K562 (cell line): Measurements from ENCODE around the gene MYO1D. TPM values are rescaled to one million over a fixed set of nuclear protein-coding genes. Genes with fewer than 3 reads are reported as not detected.

Experiments
- ILK ChIP-seq: fragments of 450-650 bp; IDR thresholded peaks from 2 replicates; pipeline ENCODE4 v1.6.1; 2016; ENCODE audit warnings: missing genetic modification characterization, low read depth, mild to moderate bottlenecking, missing compliant biosample characterization, moderate library complexity, borderline replicate concordance
- LEF1 ChIP-seq: fragments of 450-650 bp; IDR thresholded peaks from 2 replicates; pipeline ENCODE4 v1.6.1; 2016; ENCODE audit warnings: mild to moderate bottlenecking
- MTA1 ChIP-seq: fragments of 450-650 bp; IDR thresholded peaks from 2 replicates; pipeline ENCODE4 v1.6.1; 2017; ENCODE audit warnings: borderline replicate concordance
- NFIC ChIP-seq: fragments of 450-650 bp; IDR thresholded peaks from 2 replicates; pipeline ENCODE4 v1.6.1; 2017; ENCODE audit warnings: mild to moderate bottlenecking, inconsistent platforms
- PHTF2 ChIP-seq: fragments of 250-450 bp; sonication (Bioruptor Pico); IDR thresholded peaks from 2 replicates; pipeline ENCODE4 v1.5.0; 2021; ENCODE audit warnings: mild to moderate bottlenecking
- RAD21 ChIP-seq, 2 experiments: fragments of 250-450 bp in 1 of 2; fragments of 450-650 bp in 1 of 2; sonication (Bioruptor Pico) in 1 of 2; formaldehyde crosslinking in 1 of 2; IDR thresholded peaks in 1 of 2; conservative IDR thresholded peaks in 1 of 2; 2 replicates each; pipeline versions ENCODE4 v1.4.0 to v1.8.0; 2020 to 2022; ENCODE audit warnings: mild to moderate bottlenecking in 2 of 2, moderate library complexity in 1 of 2
- RNF2 ChIP-seq: sonication (generic); IDR thresholded peaks from 2 replicates; pipeline ENCODE4 v1.6.1; 2016
- XRCC5 ChIP-seq: fragments of 200-400 bp; formaldehyde crosslinking; IDR thresholded peaks from 2 replicates; pipeline ENCODE4 v1.6.1; 2017; ENCODE audit warnings: low read depth, mild to moderate bottlenecking, low read length
- YY1 ChIP-seq, 3 experiments: IDR thresholded peaks; 2 replicates each; pipeline ENCODE4 v1.6.1; 2011; ENCODE audit warnings: low read length in 2 of 3, mild to moderate bottlenecking in 2 of 3, moderate library complexity in 2 of 3, borderline replicate concordance in 1 of 3, control low read depth in 1 of 3, low read depth in 1 of 3; ENCODE audit not compliant: insufficient read depth in 3 of 3, insufficient replicate concordance in 2 of 3, control insufficient read depth in 1 of 3, insufficient read length in 1 of 3; ENCODE audit errors: extremely low read depth in 1 of 3
- ZBTB34 ChIP-seq: fragments of 250-450 bp; sonication (Bioruptor Pico); IDR thresholded peaks from 2 replicates; pipeline ENCODE4 v1.8.0; 2021; ENCODE audit warnings: mild to moderate bottlenecking, moderate library complexity
- ZNF143 ChIP-seq: sonication (generic); formaldehyde crosslinking; IDR thresholded peaks from 2 replicates; pipeline ENCODE4 v1.9.0; 2022; ENCODE audit warnings: mild to moderate bottlenecking, missing genetic modification reagents
- ZNF444 ChIP-seq: fragments of 250-450 bp; sonication (Bioruptor Pico); IDR thresholded peaks from 2 replicates; pipeline ENCODE4 v1.4.0; 2020; ENCODE audit warnings: mild to moderate bottlenecking, moderate library complexity
- ZSCAN29 ChIP-seq: fragments of 450-650 bp; IDR thresholded peaks from 2 replicates; pipeline ENCODE4 v1.6.1; 2017
- polyA plus RNA-seq, 8 experiments: library from polyadenylated mRNA; depleted of rRNA in 4 of 8; stranded (reverse) in 5 of 8; unstranded in 3 of 8; fragments of >200 nt; fragmentation: Nextera tagmentation in 2 of 8; fragmentation: Illumina TruSeq in 1 of 8; extraction: Ambion mirVana in 2 of 8; extraction: Trizol in 1 of 8; gene quantifications; 2 replicates each; pipeline versions ENCODE4 v1.2.1 to v1.2.3, GENCODE V29; 2011 to 2014; ENCODE audit warnings: inconsistent platforms in 1 of 8, missing spikeins in 1 of 8
- total RNA-seq, 7 experiments: library from RNA; depleted of rRNA in 6 of 7; stranded (reverse); fragments of >200 nt in 6 of 7; fragmentation: Illumina TruSeq in 2 of 7; extraction: Trizol in 2 of 7; gene quantifications; 2 replicates each; pipeline versions ENCODE4 v1.2.1 to v1.2.3, GENCODE V29; 2011 to 2021; ENCODE audit warnings: low replicate concordance in 1 of 7
- TF ChIP-seq, protein P1 (sequence below): IDR thresholded peaks from 3 replicates; pipeline ENCODE4 v1.6.1; 2011; ENCODE audit warnings: borderline replicate concordance, mild to moderate bottlenecking, moderate library complexity; ENCODE audit not compliant: insufficient read length; ENCODE audit errors: extremely low read depth
- TF ChIP-seq, protein P2 (sequence below), 3 experiments: fragments of 200-800 bp in 1 of 3; sonication (Bioruptor generic) in 1 of 3; sonication (generic) in 1 of 3; formaldehyde crosslinking in 1 of 3; IDR thresholded peaks; 2 replicates each; pipeline versions ENCODE4 v1.6.1 to v1.8.0; 2016 to 2022; ENCODE audit warnings: mild to moderate bottlenecking in 2 of 3, missing compliant biosample characterization in 2 of 3, missing genetic modification characterization in 2 of 3, missing genetic modification reagents in 1 of 3
- TF ChIP-seq, protein P3 (sequence below): fragments of 450-650 bp; IDR thresholded peaks from 2 replicates; pipeline ENCODE4 v1.6.1; 2016
- TF ChIP-seq, protein P4 (sequence below), 3 experiments: IDR thresholded peaks in 2 of 3; conservative IDR thresholded peaks in 1 of 3; 2 replicates each; pipeline ENCODE4 v1.5.1; 2011 to 2012; ENCODE audit warnings: low read length in 3 of 3, mild to moderate bottlenecking in 3 of 3, control low read depth in 2 of 3, improper control_type of control experiment in 1 of 3, inconsistent platforms in 1 of 3, low read depth in 1 of 3, mixed read lengths in 1 of 3, moderate library complexity in 1 of 3; ENCODE audit not compliant: insufficient read depth in 2 of 3

Gene MYO1D
- total and polyA plus RNA-seq, 9 of the 15 experiments (the other 6 are each of a cell fraction or from before 2014, with no cell fraction given), result 2.1 to 71.2 (median 45.4) TPM

GRCh38 chr17:32444301-32445073 is 432.4 kb downstream of the MYO1D start, which contains the start of gene PSMD11 (continued):
- TF ChIP-seq YY1 (IDR thresholded peaks at IDR 0.05; ENCODE audit: borderline replicate concordance in 1 of 3, control insufficient read depth in 1 of 3, extremely low read depth in 1 of 3, insufficient read depth in 3 of 3, insufficient read length in 1 of 3, insufficient replicate concordance in 2 of 3, low read depth in 1 of 3, low read length in 2 of 3) (peak; percentile 79 to 93 (median 92)), MTA1 (no peak; the same call in 1 of the 2 replicates), PHTF2 (CRISPR knock-in tag) (no peak), RAD21 (CRISPR knock-in tag; conservative IDR thresholded peaks at IDR 0.05 in 1 of 2, IDR thresholded peaks at IDR 0.05 in 1 of 2) (peak; percentile 22 to 50; a peak in 3 of 4 replicates), ZNF444 (CRISPR knock-in tag) (no peak), ILK (tag) (no peak), XRCC5 (peak; percentile 94), LEF1 (no peak), RNF2 (peak; percentile 44; the same call in 1 of the 2 replicates), ZSCAN29 (no peak), ZNF143 (CRISPR knock-in tag) (peak; percentile 94), NFIC (peak; percentile 38), ZBTB34 (no peak)
- TF ChIP-seq, protein P1, sequence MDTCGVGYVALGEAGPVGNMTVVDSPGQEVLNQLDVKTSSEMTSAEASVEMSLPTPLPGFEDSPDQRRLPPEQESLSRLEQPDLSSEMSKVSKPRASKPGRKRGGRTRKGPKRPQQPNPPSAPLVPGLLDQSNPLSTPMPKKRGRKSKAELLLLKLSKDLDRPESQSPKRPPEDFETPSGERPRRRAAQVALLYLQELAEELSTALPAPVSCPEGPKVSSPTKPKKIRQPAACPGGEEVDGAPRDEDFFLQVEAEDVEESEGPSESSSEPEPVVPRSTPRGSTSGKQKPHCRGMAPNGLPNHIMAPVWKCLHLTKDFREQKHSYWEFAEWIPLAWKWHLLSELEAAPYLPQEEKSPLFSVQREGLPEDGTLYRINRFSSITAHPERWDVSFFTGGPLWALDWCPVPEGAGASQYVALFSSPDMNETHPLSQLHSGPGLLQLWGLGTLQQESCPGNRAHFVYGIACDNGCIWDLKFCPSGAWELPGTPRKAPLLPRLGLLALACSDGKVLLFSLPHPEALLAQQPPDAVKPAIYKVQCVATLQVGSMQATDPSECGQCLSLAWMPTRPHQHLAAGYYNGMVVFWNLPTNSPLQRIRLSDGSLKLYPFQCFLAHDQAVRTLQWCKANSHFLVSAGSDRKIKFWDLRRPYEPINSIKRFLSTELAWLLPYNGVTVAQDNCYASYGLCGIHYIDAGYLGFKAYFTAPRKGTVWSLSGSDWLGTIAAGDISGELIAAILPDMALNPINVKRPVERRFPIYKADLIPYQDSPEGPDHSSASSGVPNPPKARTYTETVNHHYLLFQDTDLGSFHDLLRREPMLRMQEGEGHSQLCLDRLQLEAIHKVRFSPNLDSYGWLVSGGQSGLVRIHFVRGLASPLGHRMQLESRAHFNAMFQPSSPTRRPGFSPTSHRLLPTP, result no peak
- TF ChIP-seq, protein P2, sequence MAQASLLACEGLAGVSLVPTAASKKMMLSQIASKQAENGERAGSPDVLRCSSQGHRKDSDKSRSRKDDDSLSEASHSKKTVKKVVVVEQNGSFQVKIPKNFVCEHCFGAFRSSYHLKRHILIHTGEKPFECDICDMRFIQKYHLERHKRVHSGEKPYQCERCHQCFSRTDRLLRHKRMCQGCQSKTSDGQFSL (CRISPR knock-in tag; IDR thresholded peaks at IDR 0.05), result no peak
- TF ChIP-seq, protein P2 (tag; IDR thresholded peaks at IDR 0.05), result no peak
- TF ChIP-seq, protein P3, sequence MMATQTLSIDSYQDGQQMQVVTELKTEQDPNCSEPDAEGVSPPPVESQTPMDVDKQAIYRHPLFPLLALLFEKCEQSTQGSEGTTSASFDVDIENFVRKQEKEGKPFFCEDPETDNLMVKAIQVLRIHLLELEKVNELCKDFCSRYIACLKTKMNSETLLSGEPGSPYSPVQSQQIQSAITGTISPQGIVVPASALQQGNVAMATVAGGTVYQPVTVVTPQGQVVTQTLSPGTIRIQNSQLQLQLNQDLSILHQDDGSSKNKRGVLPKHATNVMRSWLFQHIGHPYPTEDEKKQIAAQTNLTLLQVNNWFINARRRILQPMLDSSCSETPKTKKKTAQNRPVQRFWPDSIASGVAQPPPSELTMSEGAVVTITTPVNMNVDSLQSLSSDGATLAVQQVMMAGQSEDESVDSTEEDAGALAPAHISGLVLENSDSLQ, result peak; percentile 77
- TF ChIP-seq, protein P4, sequence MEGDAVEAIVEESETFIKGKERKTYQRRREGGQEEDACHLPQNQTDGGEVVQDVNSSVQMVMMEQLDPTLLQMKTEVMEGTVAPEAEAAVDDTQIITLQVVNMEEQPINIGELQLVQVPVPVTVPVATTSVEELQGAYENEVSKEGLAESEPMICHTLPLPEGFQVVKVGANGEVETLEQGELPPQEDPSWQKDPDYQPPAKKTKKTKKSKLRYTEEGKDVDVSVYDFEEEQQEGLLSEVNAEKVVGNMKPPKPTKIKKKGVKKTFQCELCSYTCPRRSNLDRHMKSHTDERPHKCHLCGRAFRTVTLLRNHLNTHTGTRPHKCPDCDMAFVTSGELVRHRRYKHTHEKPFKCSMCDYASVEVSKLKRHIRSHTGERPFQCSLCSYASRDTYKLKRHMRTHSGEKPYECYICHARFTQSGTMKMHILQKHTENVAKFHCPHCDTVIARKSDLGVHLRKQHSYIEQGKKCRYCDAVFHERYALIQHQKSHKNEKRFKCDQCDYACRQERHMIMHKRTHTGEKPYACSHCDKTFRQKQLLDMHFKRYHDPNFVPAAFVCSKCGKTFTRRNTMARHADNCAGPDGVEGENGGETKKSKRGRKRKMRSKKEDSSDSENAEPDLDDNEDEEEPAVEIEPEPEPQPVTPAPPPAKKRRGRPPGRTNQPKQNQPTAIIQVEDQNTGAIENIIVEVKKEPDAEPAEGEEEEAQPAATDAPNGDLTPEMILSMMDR (IDR thresholded peaks at IDR 0.05 in 2 of 3, conservative IDR thresholded peaks at IDR 0.05 in 1 of 3; ENCODE audit: insufficient read depth in 2 of 3, low read depth in 1 of 3, low read length in 3 of 3), result peak; percentile 91 to 96 (median 91)
